Stimulated activated CD4-positive, alpha-beta T cell treated with anti-CD3 and anti-CD28 coated beads, Interleukin-15, amount 100 ng/mL, for 48 hours (primary cell): Measurements from ENCODE around the gene DAB2IP.
"Not testable (repeated sequence)": the region's sequence is repeated elsewhere in the genome, so short reads cannot be mapped to it uniquely, and the experiment has no call there.

Experiments used
- DNase-seq, 2 donors: peaks; one replicate each; pipeline ENCODE4 v3.0.0-alpha.2; 2020; ENCODE audit warnings: low read depth in 2 of 2

Gene DAB2IP

DNA sequence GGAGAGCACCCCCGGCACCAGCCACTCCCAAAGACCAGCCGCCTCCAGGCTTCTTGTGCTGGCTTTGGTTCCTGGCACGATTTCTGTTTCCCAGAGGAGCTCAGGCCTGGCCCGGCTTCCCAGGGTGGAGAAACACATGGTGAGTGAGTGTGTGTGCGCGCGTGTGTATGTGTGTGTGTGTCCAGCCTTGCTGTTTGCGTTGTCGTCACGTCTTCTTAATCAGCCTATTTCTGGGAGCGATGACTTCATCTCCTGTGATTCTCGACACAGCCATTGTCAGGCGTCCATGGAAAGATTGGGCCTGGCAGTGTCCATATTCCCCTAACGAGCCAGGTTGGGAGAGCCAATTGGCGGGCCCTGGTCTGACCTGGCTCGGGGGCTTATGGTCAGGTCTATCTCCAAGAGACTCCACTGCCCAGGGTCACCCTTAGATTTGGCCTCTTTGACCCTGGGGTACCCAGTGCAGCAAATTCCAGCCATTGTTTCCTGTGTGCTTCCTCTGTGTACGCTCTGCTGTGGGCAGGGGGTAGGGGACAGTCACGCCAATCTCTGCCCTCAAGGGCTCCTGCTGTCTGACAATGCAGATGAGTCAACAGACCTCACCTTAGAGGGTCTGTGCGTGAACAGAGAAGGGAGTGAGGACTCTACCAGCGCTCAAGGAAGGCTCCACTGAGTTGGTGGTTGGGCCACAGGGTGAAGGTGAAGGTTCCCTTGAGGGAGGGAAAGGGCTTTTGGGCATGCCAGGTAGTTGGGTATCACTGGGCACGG lies 73.8 kb downstream of the DAB2IP start:
- DNase-seq = no peak

DNA sequence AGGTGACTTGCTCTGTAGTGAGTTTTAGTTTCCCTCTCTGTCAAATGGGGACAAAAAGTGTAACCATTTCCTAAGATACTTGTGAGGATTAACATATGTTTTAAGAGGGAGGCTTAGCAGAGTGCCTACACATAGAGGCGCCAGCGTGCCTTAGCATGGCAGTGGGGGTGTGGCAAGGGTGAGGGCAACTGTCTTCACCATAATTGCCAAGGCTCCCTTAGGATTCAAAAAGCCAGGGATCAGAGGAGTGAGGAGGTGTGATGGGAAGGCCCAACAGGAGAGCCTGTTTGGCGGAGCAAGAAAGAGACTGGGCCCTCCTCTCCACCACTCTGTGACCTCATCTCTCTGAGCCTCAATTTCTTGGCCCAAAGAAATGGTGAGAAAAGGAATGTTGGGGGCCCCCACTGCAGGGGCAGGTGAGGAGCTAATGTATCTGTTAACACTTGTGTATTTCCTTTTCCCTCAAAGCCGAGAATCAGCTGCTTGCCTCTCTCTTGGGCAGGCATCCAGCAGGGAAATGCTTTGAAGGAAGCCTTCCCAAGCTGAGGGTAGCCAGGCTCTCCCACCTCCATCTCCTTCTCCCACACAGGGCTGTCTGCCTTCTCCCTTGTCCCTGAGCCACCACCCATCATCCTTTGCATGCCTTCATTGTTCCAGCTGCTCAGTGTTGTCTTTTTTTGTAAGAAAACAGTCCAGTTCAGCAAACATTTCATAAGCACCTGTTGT lies 76.0 kb downstream of the DAB2IP start:
- no peak for DNase-seq

DNA sequence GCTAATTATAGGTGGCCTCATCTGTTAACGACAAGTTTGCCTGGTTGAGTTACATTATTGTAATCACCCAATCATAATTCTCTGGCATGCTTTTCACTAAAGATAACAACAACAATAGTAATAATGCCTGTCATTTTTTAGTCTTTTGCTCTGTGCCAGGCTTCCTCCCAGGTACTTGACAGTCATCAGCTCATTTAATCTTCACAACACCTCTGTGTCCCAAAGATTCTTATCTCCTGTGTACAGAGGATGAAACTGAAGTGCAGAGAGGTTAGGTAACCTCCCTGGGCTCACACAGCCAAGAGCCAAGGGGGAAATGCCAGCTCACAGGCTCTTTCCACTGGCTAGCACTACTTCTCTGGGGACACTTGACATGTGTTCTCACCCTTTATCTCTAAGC lies 77.5 kb downstream of the DAB2IP start:
- DNase-seq = no peak

DNA sequence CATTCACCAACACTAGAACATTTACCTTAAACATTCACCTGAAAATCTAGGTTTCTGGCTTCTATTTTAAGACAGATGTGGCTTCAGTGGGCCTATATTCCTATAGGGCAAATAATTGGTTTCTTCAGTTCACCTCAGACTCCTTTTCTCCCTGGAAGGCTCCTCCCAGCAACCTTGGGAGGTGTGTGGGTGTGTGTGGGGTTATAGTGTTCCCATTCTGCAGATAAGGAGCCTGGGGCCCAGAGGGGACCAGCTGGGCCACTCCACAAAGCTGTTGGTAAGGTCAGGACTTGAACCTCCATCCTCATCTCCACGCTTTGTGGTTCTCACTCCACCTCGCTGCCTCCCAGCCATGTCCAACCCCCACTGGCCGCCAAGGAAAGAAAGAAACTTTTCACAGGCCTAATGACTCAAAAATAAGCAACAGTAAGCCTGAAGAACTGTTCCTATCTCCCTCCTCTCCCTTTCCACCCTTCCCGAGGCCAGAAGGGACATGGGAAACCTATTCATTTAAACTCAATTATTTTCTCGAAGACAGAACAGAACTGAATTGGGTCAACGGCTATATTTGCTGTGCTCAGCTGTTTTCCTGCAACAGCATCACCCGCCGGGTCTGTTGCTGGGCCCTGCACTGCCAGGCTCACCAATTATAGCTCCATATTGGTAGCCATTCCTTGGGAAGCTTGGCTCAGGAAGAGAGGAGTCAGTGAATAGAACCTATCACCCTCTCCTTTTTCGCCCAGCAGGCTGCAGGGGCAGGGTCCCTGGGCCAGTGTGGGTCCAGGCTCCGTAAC lies 78.5 kb downstream of the DAB2IP start:
- no peak for DNase-seq

DNA sequence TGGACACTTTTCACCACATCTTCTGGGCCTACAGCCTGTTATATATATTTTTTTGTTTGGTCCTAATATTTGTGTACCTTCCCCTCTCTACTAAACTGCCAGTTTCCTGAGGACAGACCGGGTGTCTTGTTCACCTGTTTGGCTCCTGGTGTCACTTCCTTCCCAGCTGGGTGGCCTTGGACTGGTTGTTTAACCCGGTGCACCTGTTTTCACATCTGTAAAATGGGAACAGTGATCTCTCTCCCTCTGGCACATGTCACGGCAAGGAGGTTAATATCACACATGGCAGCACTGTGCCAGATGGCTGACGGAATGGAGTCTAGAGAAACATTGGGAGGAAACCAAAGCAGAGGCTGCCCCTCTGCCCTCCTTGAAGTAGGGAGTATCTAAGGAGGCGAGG lies 79.7 kb downstream of the DAB2IP start:
- no peak for DNase-seq

DNA sequence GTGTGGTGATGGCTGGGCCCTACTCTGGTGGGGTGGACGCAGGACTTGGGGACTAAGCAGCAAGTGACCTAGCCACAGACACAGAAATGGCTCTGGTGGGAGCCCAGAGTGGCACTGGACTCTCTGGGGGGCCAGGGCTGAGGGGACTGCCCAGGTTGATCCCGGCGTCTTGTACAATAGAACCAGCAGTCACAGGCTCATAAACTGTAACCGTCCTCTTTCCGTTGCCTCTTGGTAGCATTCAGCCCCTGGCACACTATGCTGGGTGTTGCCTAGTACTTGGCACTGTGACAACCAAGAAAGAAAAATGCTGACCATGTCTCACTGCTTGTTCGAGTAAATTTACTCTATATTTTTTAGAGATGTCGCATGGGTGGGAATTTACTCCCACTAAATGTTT lies 80.5 kb downstream of the DAB2IP start:
- no peak for DNase-seq

DNA sequence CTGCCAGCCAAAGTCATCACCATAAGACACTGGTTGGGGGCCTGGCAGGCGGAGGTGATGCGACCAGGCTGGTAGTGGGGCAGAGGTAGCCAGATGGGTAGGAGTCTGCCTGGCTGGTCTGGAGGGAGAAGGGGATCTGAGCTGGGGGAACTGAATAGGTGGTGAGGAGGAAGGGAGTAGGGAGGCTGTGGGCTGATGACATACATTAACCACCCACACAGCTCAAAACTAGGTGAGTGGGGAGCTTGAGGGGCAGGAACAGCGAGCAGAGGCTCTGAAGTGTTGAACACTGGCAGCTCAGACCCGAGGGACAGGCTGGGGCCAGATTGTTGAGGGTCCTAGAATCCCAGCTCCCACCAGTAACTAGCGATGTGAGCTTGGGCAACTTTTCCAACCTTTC lies 81.0 kb downstream of the DAB2IP start:
- DNase-seq = no peak

DNA sequence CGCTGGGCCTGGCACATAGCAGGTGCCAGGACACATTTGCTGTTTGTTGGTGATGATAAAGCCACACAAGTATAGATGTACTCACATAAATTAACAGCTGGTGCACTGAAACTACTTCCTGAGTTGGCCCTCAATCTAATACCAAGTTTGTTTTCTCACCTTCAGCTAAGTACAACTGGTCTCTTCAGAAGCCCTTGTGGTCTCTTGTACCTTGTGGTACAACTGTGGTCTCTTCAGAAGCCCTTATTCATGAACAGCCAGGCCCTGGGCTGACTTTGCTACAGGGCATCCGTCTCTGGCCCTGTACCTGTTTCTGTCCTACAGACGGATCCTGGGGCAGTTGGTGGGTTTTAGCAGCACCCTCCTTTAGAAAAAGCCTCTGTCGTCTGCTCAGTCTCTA lies 81.5 kb downstream of the DAB2IP start:
- DNase-seq = no peak

DNA sequence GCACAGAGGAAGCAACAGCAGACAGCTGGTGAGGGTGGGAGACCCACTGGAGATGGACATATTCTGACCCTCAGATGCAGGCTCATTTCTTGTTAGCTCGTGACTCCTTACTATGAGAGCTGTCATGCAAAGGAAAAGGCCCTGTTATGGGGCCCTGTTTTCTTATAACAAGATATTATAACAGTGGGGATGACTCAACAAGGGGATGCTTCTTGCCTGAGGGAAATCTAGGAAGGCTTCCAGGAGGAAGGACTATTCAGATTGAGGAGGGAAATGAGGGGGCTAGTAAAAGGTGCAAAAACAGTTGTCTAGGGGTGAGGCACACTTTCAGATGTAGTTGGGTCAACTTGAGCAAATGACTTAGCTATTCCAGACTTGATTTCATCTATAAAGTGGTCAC lies 83.0 kb downstream of the DAB2IP start:
- no peak for DNase-seq

DNA sequence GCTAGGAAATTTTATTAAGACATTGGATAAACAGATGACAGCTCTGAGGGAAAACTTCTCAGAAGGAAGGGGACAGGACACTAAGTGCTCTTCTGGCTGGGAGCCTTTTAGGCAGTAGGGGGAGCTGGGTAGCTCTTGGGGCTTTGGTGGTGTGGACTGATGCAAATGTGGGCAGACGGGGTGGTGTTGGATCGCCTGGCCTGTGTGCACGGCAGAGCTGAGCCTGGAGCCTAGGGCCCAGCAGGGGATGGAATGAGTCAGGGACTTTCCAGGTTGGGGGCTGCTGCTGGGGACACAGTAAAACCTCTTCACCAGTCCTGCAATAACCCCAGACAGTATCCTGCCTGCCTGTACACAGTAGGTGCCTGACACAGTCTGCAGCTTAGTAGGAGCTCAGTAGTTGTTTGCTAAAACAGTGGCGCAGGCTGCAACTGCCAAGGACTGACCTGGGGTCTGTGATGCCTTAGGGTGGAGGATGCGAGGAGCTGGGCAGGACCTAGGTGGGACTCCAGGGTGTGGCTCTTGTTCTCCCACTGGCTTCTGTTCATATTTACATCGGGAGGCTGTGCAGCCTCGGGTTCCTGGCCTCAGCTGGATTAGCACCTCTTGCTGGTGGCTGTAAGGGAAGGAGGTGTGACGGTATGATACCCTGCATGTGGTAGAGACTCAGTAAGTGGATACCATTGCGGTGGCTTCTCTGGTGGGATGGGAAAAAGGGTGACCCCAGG lies 83.8 kb downstream of the DAB2IP start:
- DNase-seq = no peak

DNA sequence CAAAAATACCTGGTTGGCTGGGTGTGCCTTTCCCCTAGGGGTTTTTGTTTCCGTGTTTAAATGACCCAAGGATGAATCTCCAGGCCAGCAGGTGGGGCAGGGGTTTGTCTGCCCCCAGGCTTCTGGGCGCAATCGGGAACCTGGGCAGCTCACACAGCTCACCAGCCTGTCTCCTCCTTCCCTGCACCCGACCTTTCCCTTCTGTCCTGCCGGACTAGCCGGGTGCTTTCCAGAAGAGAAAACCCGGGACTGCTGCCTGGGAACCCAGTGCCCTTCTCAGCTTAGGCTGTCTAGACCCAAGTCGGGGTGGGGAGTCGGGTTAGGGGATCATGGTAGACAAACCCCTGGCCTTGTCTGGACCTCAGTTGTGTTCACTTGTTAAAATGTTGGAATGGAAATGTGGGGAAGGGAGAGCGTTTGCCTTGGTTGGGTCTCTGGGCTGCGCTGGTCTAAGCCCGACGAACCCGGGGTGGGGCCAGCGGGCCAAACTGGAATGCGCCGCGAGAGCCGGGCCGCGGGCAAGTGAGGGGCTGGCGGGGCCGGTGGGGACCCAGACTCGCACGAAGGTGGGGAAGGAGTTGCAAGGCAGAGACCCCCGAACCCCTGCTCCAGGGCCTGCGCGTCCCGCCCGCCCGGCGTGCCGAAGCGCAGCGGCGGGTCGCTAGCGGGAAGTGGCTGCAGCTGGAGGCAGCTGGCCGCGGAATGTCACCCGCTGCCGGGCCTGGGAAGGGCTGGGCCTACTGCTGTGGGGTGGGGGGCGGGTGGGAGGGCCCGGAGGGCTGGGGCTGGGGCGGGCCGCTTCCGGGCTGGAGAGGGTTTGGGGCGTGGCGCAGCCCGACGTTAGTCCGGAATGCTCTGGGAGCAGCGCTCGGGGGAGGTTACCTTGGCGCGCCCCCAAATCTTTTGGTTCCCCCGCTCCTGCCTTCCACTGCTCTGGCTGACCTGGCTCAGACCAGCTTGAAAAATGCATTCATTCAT lies 84.6 kb downstream of the DAB2IP start:
- no peak for DNase-seq

DNA sequence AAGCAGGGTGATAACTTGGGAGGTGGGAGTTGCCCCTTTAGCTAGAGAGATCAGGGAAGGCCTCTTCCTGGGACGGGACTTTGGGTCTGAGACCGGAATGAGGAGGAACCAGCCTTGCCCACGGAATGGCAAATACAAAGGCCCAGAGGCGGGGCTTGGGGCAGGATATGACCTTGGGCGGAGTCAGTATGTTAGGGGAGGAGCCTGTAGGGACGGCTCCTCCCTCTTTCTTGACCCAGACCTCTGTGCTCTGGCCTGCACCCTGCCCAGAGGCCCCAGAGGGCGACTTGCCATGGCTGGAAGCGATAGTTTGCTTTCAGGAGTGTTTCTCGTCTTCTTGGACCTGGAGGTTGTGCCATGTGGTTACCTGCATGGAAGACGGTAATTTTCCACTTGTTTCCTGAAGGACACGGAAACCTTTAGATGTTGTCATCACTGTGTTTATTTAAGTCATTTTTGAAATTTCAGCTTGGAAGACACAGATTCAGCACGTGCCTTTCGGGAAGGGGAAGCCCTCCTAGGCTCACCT lies 85.6 kb downstream of the DAB2IP start:
- DNase-seq = no peak

DNA sequence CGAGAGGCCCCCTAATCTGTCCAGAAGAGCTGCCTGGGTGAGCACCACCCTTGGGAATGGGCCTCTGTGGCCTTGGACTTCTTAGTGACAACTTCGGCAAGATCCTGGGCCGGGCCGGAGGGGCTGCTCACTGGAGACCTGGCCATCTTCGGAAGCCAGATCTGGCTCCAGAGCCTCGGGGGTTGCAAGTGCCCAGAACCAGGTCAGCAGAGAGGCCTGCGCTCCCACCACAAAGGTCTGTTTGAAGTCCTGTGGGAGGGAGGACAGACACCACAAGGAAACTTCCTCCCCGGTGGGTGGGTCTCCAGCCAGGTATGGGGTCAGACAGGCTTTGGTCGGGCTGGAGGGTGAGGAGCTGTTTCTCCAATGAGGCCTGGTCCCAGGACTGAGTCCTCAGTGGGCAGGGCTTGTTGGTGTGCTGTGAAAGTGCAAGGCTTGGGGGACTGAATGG lies 86.1 kb downstream of the DAB2IP start:
- DNase-seq = no peak

DNA sequence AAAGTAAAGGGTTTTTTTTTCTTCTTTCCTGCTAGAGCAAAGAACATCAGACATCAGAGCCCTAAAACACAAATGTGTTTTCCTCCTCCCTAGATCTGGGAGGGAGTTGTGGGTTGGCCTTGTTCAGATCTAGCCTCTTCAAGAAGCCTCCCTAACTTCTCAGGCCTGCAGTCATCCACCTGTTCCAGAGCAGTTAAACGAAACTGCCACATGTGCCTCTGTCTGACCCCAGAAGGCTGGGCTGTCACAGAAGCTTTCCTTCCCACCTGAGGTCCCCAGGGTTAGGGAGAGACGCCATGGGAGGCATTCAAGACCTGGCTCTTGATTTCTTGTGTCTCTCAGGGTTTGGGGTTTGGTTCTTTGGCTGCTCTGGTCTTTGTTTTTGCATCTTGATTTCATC lies 87.0 kb downstream of the DAB2IP start:
- no peak for DNase-seq

DNA sequence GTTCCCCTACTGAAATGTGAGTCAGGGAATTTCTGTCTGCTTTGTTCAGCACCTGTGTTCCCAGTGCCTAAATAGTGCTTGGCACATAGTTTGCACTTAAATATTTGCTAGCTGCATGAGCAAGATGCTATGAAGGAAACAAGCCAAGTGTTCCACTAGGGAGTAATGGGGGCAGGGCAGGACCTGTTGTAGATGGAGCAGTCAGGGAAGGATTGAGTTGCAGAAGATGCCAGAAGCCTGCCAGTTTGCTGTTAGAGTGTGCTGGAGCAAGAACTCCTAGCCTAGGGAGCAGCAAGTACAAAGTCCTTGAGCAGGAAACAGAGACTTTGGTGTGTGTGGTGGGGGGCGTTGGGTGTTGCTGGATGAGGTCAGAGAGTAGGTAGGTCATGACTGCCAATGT lies 87.5 kb downstream of the DAB2IP start:
- no peak for DNase-seq

DNA sequence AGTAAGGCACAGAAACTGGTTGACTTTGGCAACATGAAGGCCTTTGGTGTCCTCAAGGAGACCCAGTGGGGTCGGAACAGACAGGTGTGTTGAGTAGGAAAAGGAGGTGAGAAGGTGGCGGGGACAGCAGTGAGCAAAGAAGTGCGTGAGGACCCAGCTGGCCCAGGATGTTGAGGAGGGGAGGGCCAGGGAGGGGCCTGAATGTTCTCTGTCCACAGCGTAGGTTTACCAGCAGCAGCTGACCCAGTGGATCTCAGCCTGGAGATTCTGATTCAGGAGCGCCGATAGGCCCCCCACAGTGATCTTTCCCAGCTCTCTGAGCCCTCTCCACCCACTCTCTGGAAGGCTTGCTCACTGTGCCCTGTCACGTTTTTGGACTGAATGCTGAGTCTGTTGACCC lies 88.5 kb downstream of the DAB2IP start:
- no peak for DNase-seq

DNA sequence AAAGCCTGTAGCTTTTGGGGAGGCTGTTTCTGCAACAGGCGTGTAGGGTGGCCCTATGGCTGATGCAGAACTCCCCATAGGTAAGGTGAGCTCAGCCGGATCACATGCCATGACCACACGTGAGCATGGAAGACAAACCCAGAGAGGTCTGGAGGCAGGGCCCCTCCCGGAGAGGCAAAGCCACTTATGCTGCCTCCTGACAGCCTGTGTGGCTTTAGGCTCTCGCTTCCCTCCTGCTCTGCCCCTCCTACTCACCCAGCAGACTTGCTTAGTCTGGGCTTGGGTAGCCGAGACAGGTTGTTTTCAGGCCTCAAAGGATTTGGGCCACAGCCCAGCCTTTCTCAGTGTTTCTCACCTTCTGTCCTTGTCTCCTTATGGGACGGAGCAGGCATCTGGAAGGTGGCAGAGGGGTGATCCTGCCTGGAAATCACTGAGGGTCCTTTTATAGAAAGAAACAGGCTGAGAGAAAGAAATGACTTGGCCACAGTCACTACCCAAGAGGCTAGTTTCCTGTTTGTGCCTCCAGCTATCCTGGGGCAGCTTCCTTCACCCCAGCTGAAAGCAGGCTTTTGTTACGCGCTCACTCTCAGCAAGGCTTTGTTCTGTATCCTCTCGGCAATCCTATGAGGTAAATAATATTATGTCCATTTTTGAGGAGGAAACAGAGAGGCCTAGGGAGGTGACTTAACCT lies 89.9 kb downstream of the DAB2IP start:
- no peak for DNase-seq

DNA sequence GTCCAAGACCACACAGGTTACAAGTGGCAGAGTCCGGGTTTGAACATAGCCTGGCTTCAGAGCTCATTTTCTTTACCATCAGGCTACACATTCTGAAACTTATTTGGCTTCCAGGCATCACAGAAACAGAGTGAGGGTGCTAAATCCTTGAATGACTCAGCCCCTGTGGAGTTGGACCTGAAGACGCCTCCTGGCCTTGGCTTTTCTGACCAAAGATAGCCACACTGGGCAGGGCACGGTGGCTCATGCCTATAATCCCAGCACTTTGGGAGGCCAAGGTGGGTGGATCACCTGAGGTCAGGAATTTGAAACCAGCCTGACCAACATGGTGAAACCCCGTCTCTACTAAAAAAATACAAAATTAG lies 90.5 kb downstream of the DAB2IP start:
- not testable (repeated sequence) for DNase-seq

DNA sequence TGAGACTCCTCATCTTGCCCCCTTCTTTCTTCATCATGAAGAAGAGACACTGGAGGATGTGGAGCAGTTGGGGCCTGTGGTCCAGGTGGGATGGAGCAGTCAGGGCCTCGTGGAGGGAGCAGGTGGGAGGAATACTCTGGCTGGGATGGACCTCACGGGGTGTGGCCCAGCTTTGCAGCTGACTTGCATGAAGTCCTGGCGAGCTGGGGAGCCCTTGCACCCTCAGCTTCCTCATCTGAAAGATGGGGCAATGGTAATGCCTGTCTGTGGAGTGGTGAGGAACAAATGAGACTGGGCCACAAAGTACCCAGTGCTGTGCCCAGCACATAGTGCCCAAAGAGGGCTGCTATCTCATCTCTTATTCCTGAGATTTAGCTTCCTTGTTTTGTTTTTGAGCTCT lies 91.5 kb downstream of the DAB2IP start:
- no peak for DNase-seq

DNA sequence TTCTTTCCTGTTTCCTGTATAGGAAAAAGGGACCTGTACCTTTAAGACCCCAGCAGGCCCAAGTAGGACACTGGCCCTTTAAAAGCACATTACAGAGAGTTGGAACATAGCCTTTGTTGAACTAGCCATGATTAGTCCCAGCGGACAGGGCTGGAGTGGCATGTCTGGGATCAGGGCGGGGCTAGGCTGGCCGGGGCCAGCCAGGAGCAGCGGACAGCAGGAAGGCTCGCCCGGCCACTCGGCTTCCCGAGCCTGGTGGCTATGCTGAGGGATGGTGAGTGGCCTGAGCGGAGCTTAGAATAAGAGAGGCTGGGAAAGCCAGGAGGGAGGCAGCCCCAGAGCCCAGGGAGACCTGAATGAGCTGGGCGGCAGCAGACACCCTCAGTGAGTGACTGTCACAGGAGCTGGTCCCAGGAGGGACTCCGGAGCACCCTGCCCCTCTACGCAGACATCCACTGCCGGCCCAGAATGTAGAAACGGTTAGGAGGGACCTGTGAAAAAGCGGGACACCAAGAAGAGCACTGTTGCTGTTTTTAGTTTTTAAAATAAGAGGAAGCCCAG lies 92.1 kb downstream of the DAB2IP start:
- DNase-seq = no peak
